CD14-positive monocyte (primary cell): ENCODE results near the gene CCDC154. TPM values are rescaled to one million over a fixed set of nuclear protein-coding genes. Genes with fewer than 3 reads are reported as not detected.

Experiments
- DNase-seq, 3 donors: peaks; one replicate each; pipeline ENCODE4 v3.0.0-alpha.2; 2011 to 2022
- H2AFZ ChIP-seq: 2 replicates; pipeline ENCODE4 v1.6.0; 2012; ENCODE audit warnings: mild to moderate bottlenecking, low read depth, low read length, inconsistent platforms; ENCODE audit not compliant: insufficient read depth, poor library complexity, severe bottlenecking
- H3K27ac ChIP-seq, 2 donors: 1 replicate in 1 of 2; 2 replicates in 1 of 2; pipeline ENCODE4 v1.5.1; 2012 to 2013; ENCODE audit warnings: low read length in 2 of 2, control low read depth in 1 of 2, inconsistent platforms in 1 of 2, low read depth in 1 of 2, mild to moderate bottlenecking in 1 of 2
- H3K27me3 ChIP-seq, 2 donors: one replicate each; pipeline versions ENCODE4 v1.6.0 to v1.6.1; 2011 to 2013; ENCODE audit warnings: low read length in 2 of 2; ENCODE audit not compliant: control insufficient read depth in 2 of 2, insufficient read depth in 2 of 2
- H3K36me3 ChIP-seq, 2 donors: replicated peaks in 1 of 2; 1 replicate in 1 of 2; 2 replicates in 1 of 2; pipeline versions ENCODE4 v1.5.1 to v1.6.1; 2012 to 2013; ENCODE audit warnings: low read length in 2 of 2, control low read depth in 1 of 2, inconsistent platforms in 1 of 2, mild to moderate bottlenecking in 1 of 2; ENCODE audit not compliant: insufficient read depth in 2 of 2, control insufficient read depth in 1 of 2
- H3K4me1 ChIP-seq, 2 donors: 1 replicate in 1 of 2; 2 replicates in 1 of 2; pipeline versions ENCODE4 v1.5.1 to v1.6.1; 2012 to 2013; ENCODE audit warnings: low read length in 2 of 2, control low read depth in 1 of 2, inconsistent platforms in 1 of 2, mild to moderate bottlenecking in 1 of 2, moderate library complexity in 1 of 2; ENCODE audit not compliant: insufficient read depth in 2 of 2, control insufficient read depth in 1 of 2
- H3K4me2 ChIP-seq: replicated peaks from 2 replicates; pipeline ENCODE3; 2012; ENCODE audit warnings: low read length, moderate library complexity, mild to moderate bottlenecking; ENCODE audit not compliant: poor library complexity, severe bottlenecking; ENCODE audit errors: extremely low read depth
- H3K4me3 ChIP-seq, 3 experiments: fragments of 200-600 bp in 1 of 3; sonication (generic) in 1 of 3; replicated peaks in 1 of 3; 1 replicate in 2 of 3; 2 replicates in 1 of 3; pipeline ENCODE4 v1.5.1; 2011 to 2013; ENCODE audit warnings: low read length in 3 of 3, mild to moderate bottlenecking in 3 of 3, control low read depth in 2 of 3, low read depth in 2 of 3, inconsistent platforms in 1 of 3, moderate library complexity in 1 of 3
- H3K79me2 ChIP-seq: 2 replicates; pipeline ENCODE4 v1.6.0; 2012; ENCODE audit warnings: mild to moderate bottlenecking, control low read depth, inconsistent platforms, low read length, moderate library complexity; ENCODE audit not compliant: insufficient read depth
- H3K9ac ChIP-seq: 2 replicates; pipeline ENCODE4 v1.6.0; 2017; ENCODE audit warnings: low read length, mild to moderate bottlenecking; ENCODE audit not compliant: insufficient read depth, poor library complexity, severe bottlenecking
- H3K9me3 ChIP-seq, 2 donors: replicated peaks in 1 of 2; 1 replicate in 1 of 2; 2 replicates in 1 of 2; pipeline versions ENCODE4 v1.5.1 to v1.6.1; 2012 to 2013; ENCODE audit warnings: low read length in 2 of 2, control low read depth in 1 of 2; ENCODE audit not compliant: control insufficient read depth in 1 of 2, insufficient read depth in 1 of 2
- H4K20me1 ChIP-seq: 2 replicates; pipeline ENCODE4 v1.6.0; 2012; ENCODE audit warnings: mild to moderate bottlenecking, low read length, control low read depth, moderate library complexity; ENCODE audit not compliant: insufficient read depth
- H3K27ac Mint-ChIP-seq, 7 donors: one replicate each; pipeline ENCODE4 v1.8.0; 2020; ENCODE audit warnings: mild to moderate bottlenecking in 7 of 7, mixed read lengths in 7 of 7, moderate library complexity in 6 of 7, inconsistent platforms in 2 of 7
- H3K27me3 Mint-ChIP-seq, 3 donors: one replicate each; pipeline ENCODE4 v1.8.0; 2021 to 2022; ENCODE audit warnings: low read depth in 3 of 3, mild to moderate bottlenecking in 3 of 3, mixed read lengths in 3 of 3, moderate library complexity in 3 of 3, inconsistent platforms in 1 of 3
- H3K36me3 Mint-ChIP-seq, 2 donors: one replicate each; pipeline ENCODE4 v1.8.0; 2020; ENCODE audit warnings: mixed read lengths in 2 of 2, inconsistent platforms in 1 of 2, mild to moderate bottlenecking in 1 of 2
- H3K4me1 Mint-ChIP-seq: one replicate; pipeline ENCODE4 v1.8.0; 2020; ENCODE audit warnings: mild to moderate bottlenecking, mixed read lengths
- H3K4me3 Mint-ChIP-seq, 2 donors: one replicate each; pipeline ENCODE4 v1.8.0; 2020; ENCODE audit warnings: mild to moderate bottlenecking in 2 of 2, mixed read lengths in 2 of 2, moderate library complexity in 1 of 2
- H3K9me3 Mint-ChIP-seq, 7 donors: one replicate each; pipeline ENCODE4 v1.8.0; 2020 to 2022; ENCODE audit warnings: mixed read lengths in 7 of 7, mild to moderate bottlenecking in 6 of 7, moderate library complexity in 6 of 7, inconsistent platforms in 2 of 7
- WGBS: methylation state at CpG from one replicate; pipeline ENCODE4 v1.1.5; 2013; ENCODE audit warnings: missing lambda C conversion rate; ENCODE audit not compliant: insufficient coverage; 5-methylcytosine and 5-hydroxymethylcytosine counted together
- intact Hi-C, 2 donors: fragments of 100-400 bp; cut with micrococcal nuclease; formaldehyde crosslinking; loops; one replicate each; pipeline versions ENCODE4 v1.15.0 to v1.15.1; 2023
- polyA plus RNA-seq, 3 donors: library from polyadenylated mRNA; depleted of rRNA in 1 of 3; unstranded in 2 of 3; stranded (reverse) in 1 of 3; fragments of 300-500 nt in 2 of 3; fragments of >200 nt in 1 of 3; fragmentation: Illumina TruSeq in 2 of 3; gene quantifications; 1 replicate in 2 of 3; 2 replicates in 1 of 3; pipeline ENCODE4 v1.2.3, GENCODE V29; 2012 to 2021
- TF ChIP-seq, protein P1 (sequence below): fragments of 200-600 bp; IDR thresholded peaks from one replicate; pipeline ENCODE4 v1.8.0; 2022; ENCODE audit warnings: antibody characterized with exemption, mild to moderate bottlenecking

CCDC154 gene
- polyA plus RNA-seq, 3 donors, result 5.9 TPM; not detected in 2

DNA sequence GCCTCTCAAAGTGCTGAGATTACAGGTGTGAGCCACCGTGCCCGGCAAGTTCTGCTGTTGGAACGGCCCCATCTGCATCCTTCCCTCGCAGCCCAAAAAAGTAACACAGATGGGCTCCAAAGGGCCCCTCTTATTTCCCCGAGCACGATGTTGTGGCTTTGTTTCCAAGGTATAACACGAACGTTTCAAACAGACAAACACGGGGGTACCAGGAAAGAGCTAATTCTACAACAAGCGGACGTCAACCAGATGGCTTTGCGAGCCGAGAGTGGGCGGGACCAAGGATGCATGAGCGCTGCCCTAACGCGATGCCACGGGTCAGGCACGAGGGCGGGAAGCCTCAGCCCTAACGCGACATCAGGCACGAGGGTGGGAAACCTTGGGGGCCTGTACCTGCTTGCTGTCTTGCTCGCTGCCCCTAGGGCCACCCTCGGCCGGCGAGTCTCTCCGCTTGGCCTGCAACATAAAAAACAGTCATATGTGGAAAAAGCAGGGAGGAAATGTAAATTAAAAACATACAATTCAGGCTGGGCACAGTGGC, 54.0 kb downstream of the CCDC154 start:
- no peaks in the 10 kb centered on the region for H3K4me1 ChIP-seq
- TF ChIP-seq, protein P1, sequence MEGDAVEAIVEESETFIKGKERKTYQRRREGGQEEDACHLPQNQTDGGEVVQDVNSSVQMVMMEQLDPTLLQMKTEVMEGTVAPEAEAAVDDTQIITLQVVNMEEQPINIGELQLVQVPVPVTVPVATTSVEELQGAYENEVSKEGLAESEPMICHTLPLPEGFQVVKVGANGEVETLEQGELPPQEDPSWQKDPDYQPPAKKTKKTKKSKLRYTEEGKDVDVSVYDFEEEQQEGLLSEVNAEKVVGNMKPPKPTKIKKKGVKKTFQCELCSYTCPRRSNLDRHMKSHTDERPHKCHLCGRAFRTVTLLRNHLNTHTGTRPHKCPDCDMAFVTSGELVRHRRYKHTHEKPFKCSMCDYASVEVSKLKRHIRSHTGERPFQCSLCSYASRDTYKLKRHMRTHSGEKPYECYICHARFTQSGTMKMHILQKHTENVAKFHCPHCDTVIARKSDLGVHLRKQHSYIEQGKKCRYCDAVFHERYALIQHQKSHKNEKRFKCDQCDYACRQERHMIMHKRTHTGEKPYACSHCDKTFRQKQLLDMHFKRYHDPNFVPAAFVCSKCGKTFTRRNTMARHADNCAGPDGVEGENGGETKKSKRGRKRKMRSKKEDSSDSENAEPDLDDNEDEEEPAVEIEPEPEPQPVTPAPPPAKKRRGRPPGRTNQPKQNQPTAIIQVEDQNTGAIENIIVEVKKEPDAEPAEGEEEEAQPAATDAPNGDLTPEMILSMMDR, result no peak
- peaks cover 72 to 86% of the 10 kb centered on the region in 2 donors for H3K36me3 ChIP-seq
- Mint-ChIP-seq H3K27me3 (no peaks in the 10 kb centered on the region), H3K36me3 (peaks cover 46 to 72% of the 10 kb centered on the region in 2 donors), H3K9me3 (no peaks in the 10 kb centered on the region), H3K4me3 (no peak overlapping the region), H3K4me1 (no peaks in the 10 kb centered on the region), H3K27ac (peak overlapping the region in 2 of 7 donors; percentile 6 to 32)
- H3K4me3 ChIP-seq, result no peak overlapping the region
- WGBS, result 77% methylated on average over 20 of the region's 28 CpGs
- DNase-seq, result no peak
- no peak overlapping the region for H3K9ac ChIP-seq
- peaks cover 48% of the 10 kb centered on the region for H4K20me1 ChIP-seq
- no peak overlapping the region for H3K4me2 ChIP-seq
- no peak overlapping the region for H2AFZ ChIP-seq
- no peak overlapping the region for H3K27ac ChIP-seq
- no peaks in the 10 kb centered on the region for H3K9me3 ChIP-seq
- intact Hi-C loops, result no loop called here
- H3K27me3 ChIP-seq, result no peaks in the 10 kb centered on the region
- no peaks in the 10 kb centered on the region for H3K79me2 ChIP-seq

DNA sequence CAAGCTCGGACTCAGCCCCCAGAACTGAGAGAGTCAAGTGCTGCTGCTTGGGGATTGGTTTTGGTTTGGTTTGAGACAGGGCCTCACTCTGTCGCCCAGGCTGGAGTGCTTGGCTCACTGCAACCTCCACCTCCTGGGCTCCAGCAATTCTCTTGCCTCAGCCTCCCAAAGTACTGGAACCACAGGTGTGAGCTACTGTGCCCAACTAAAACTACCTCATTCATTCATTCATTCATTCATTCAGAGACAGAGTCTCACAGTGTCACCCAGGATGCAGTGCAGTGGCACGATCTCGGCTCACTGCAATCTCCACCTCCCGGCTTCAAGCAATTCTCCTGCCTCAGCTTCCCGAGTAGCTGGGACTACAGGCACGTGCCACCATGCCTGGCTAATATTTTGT, 54.6 kb downstream of the CCDC154 start:
- Histone ChIP-seq H3K36me3 (peaks cover 75 to 88% of the 10 kb centered on the region in 2 donors), H2AFZ (no peak overlapping the region), H3K4me1 (no peaks in the 10 kb centered on the region), H3K27me3 (no peaks in the 10 kb centered on the region), H3K9me3 (no peaks in the 10 kb centered on the region), H4K20me1 (peaks cover 53% of the 10 kb centered on the region), H3K79me2 (no peaks in the 10 kb centered on the region), H3K27ac (no peak overlapping the region), H3K4me2 (no peak overlapping the region), H3K4me3 (no peak overlapping the region), H3K9ac (no peak overlapping the region)
- no peak overlapping the region for H3K4me3 Mint-ChIP-seq
- DNase-seq, result no peak
- H3K27ac Mint-ChIP-seq, result no peak overlapping the region
- TF ChIP-seq, protein P1, result no peak
- peaks cover 49 to 74% of the 10 kb centered on the region in 2 donors for H3K36me3 Mint-ChIP-seq
- no peaks in the 10 kb centered on the region for H3K9me3 Mint-ChIP-seq
- H3K27me3 Mint-ChIP-seq, result no peaks in the 10 kb centered on the region
- intact Hi-C loops, result no loop called here
- no peaks in the 10 kb centered on the region for H3K4me1 Mint-ChIP-seq
- WGBS, result 100% methylated on average over 1 of the region's 7 CpGs
